ENCODE results near the gene APRT. TPM values are rescaled to one million over a fixed set of nuclear protein-coding genes. Genes with fewer than 3 reads are reported as not detected.
A peak's percentile ranks its signal among the peaks of the same experiment; 100 is the strongest.

The APRT gene
- total RNA-seq, 4 donors from 2014 or later, result 81.6 to 221 (median 149) TPM

DNA sequence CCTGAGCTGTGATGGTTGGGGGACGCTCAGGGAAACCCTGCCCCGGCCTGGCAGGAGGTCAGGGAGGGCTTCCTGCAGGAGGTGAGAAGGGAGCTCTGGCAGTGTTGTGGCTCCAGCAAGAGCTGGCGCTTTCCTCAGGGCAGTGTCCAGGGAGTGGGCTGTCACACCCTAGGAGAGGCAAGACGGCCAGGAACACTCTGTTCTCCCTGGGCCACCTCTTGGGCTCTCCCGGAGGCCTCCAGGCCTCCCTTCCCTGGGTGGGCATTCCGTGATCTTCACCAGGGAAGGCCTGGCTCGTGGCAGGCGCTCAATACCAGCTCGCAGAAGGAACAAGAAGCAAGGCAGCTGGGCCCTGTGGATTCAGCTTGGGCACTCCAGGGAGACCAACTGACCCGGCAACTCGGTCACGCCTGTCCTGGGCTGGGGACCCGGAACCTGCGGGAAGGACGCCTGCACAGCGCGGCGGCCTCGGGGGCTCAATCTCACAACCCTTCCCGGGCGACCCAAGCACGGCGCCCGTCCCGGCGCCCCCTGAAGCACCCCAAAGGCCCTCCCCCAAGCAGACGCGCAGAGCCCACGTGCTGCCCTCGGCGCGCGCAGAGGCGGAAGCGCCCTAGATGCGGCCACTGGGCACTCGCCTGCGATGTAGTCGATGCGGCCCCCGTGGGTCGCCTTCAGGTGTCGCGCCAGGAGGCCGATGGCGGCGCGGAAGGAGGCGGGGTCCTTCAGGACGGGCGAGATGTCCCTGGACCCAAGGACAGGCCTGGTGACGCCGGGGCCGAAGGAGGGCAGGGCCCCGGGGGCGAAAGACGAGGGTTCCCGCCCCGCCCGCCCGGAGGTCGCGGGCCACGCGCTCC, 588 bp downstream of the APRT start:
- H3K4me1 ChIP-seq, result peaks cover 12 to 37% (median 32%) of the 10 kb centered on the region in 4 donors
- in situ Hi-C loops (cut with MboI; ENCODE audit: low pct_ligation_motif_present in 1 of 4, low pct_unique_long_range_greater_than_20kb in 1 of 4, low sequenced_read_pairs in 3 of 4) (loop anchor here in 1 of 4 donors (25.0 kb wide), 1 partner anchor 401 kb away; the partner anchor contains the start of genes SLC22A31 and ZNF778), intact Hi-C loops (cut with DNase I; ENCODE audit: low total_unique reads) (no loop called here)
- TF ChIP-seq POLR2A (IDR thresholded peaks at IDR 0.05) (peak; percentile 85), POLR2AphosphoS5 (IDR thresholded peaks at IDR 0.05) (peak; percentile 67 to 94 (median 92)), EP300 (IDR thresholded peaks at IDR 0.05; ENCODE audit: low read depth) (no peak)
- TF ChIP-seq, protein P1, sequence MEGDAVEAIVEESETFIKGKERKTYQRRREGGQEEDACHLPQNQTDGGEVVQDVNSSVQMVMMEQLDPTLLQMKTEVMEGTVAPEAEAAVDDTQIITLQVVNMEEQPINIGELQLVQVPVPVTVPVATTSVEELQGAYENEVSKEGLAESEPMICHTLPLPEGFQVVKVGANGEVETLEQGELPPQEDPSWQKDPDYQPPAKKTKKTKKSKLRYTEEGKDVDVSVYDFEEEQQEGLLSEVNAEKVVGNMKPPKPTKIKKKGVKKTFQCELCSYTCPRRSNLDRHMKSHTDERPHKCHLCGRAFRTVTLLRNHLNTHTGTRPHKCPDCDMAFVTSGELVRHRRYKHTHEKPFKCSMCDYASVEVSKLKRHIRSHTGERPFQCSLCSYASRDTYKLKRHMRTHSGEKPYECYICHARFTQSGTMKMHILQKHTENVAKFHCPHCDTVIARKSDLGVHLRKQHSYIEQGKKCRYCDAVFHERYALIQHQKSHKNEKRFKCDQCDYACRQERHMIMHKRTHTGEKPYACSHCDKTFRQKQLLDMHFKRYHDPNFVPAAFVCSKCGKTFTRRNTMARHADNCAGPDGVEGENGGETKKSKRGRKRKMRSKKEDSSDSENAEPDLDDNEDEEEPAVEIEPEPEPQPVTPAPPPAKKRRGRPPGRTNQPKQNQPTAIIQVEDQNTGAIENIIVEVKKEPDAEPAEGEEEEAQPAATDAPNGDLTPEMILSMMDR (IDR thresholded peaks at IDR 0.05), result peak in 1 of 5 experiments; percentile 7
- peak; percentile 79 for DNase-seq
- 0 to 1% methylated on average over 1 to 52 of the region's 65 CpGs for WGBS, 2 donors (ENCODE audit: low coverage in 1 of 2)
- no peaks in the 10 kb centered on the region for H3K36me3 ChIP-seq
- H3K27me3 ChIP-seq, result no peaks in the 10 kb centered on the region
- H3K4me3 ChIP-seq, result peak overlapping the region; percentile 64 to 94 (median 83)
- H3K9me3 ChIP-seq, result no peaks in the 10 kb centered on the region
- H3K27ac ChIP-seq, result peak overlapping the region; percentile 97 to 99 (median 97)

DNA sequence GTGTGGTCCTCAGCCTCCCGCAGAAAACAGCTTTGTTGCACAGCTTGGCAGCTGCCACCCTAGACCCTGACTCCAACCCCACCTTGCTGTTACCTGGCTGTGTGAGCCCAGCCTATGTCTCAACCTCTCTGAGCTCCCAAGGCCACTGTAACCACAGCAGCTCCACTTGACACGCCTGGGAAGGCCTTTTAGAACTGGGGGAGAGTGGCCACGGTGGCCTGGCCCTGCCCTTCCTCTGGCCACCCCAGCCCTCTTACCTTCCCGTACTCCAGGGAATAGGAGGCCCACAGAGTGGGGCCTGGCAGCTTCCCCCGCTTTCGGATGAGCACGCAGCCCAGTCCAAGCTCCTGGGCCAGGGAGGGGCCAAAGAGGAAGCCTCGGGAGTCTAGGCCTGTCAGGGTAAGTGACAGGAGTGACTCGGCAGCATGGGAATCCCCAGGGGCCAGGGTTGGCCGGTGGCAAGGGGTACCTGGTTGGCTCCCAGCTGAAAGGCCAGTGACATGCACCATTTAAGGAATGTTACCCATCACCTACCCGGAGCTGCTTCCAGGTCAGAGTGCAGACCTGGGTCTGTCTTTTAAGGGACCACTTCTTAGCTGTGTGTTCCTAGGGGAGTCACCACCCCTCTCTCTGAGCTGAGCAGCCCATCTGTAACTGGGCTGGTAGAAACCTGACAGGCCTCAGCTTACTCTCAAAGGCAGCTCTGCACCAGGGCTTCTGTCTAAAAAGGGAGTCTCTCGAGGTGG, 1.4 kb downstream of the APRT start:
- H3K4me3 ChIP-seq, result peak overlapping the region; percentile 64 to 94 (median 83)
- H3K36me3 ChIP-seq, result no peaks in the 10 kb centered on the region
- H3K4me1 ChIP-seq, result peaks cover 12 to 37% (median 32%) of the 10 kb centered on the region in 4 donors
- DNase-seq, result no peak
- 21% methylated on average over 11 of the region's 12 CpGs; no CpG with 5 or more reads in 1 of the 2 donors for WGBS, 2 donors (ENCODE audit: low coverage in 1 of 2)
- peak overlapping the region; percentile 97 to 99 (median 97) for H3K27ac ChIP-seq
- in situ Hi-C loops (cut with MboI; ENCODE audit: low pct_ligation_motif_present in 1 of 4, low pct_unique_long_range_greater_than_20kb in 1 of 4, low sequenced_read_pairs in 3 of 4), result loop anchor here in 1 of 4 donors (25.0 kb wide), 1 partner anchor 402 kb away; the partner anchor contains the start of genes SLC22A31 and ZNF778
- no peaks in the 10 kb centered on the region for H3K27me3 ChIP-seq
- no peak for TF ChIP-seq EP300 (IDR thresholded peaks at IDR 0.05; ENCODE audit: low read depth)
- TF ChIP-seq, protein P1 (IDR thresholded peaks at IDR 0.05), result no peak
- TF ChIP-seq POLR2A (IDR thresholded peaks at IDR 0.05), result no peak
- no peak for TF ChIP-seq POLR2AphosphoS5 (IDR thresholded peaks at IDR 0.05)
- intact Hi-C loops (cut with DNase I; ENCODE audit: low total_unique reads), result no loop called here
- no peaks in the 10 kb centered on the region for H3K9me3 ChIP-seq

DNA sequence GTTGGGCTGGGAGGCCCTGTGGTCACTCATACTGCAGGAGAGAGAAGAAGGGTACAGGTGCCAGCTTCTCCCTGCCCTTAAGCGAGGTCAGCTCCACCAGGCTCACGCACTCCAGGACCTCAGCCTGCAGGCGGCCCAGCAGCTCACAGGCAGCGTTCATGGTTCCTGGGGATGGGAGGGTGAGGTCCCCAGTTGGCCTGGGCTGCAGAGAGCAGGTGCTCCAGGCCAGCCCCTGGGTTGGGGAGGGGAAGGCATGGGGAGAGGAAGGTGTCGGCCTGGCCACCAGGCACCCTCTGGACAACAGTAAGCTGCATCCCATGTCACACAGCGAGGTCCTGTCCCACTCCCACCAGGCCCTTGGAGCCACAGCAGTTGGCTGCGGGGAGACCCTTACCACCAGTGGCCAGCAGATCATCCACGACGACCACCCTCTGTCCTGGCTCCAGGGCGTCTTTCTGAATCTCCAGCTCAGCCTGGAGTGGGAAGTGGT, 2.0 kb downstream of the APRT start:
- 69% methylated on average over 9 of the region's 10 CpGs; no CpG with 5 or more reads in 1 of the 2 donors for WGBS, 2 donors (ENCODE audit: low coverage in 1 of 2)
- Histone ChIP-seq H3K27me3 (no peaks in the 10 kb centered on the region), H3K4me3 (peak overlapping the region in 1 of 4 donors; percentile 82), H3K9me3 (no peaks in the 10 kb centered on the region), H3K36me3 (no peaks in the 10 kb centered on the region), H3K27ac (peak overlapping the region in 3 of 4 donors; percentile 97), H3K4me1 (peaks cover 12 to 41% (median 36%) of the 10 kb centered on the region in 4 donors)
- intact Hi-C loops (cut with DNase I; ENCODE audit: low total_unique reads) (no loop called here), in situ Hi-C loops (cut with MboI; ENCODE audit: low pct_ligation_motif_present in 1 of 4, low pct_unique_long_range_greater_than_20kb in 1 of 4, low sequenced_read_pairs in 3 of 4) (loop anchor here in 1 of 4 donors (25.0 kb wide), 1 partner anchor 403 kb away; the partner anchor contains the start of genes SLC22A31 and ZNF778)
- no peak for DNase-seq
- no peak for TF ChIP-seq EP300 (IDR thresholded peaks at IDR 0.05; ENCODE audit: low read depth)
- TF ChIP-seq POLR2A (IDR thresholded peaks at IDR 0.05), result no peak
- TF ChIP-seq POLR2AphosphoS5 (IDR thresholded peaks at IDR 0.05), result no peak
- TF ChIP-seq, protein P1 (IDR thresholded peaks at IDR 0.05), result no peak

All from transverse colon (tissue), 4 donors.